GM11168 (cell line): Measurements from ENCODE around the gene UBE2F.
"Not testable (repeated sequence)": the region's sequence is repeated elsewhere in the genome, so short reads cannot be mapped to it uniquely, and the experiment has no call there.

Experiments
- in situ Hi-C: fragments of 300-500 bp; cut with MboI; formaldehyde crosslinking; loops from one replicate; pipeline ENCODE4 v1.12.0; 2022; ENCODE audit warnings: low sequenced_read_pairs; ENCODE audit not compliant: unreplicated experiment

Gene UBE2F

DNA sequence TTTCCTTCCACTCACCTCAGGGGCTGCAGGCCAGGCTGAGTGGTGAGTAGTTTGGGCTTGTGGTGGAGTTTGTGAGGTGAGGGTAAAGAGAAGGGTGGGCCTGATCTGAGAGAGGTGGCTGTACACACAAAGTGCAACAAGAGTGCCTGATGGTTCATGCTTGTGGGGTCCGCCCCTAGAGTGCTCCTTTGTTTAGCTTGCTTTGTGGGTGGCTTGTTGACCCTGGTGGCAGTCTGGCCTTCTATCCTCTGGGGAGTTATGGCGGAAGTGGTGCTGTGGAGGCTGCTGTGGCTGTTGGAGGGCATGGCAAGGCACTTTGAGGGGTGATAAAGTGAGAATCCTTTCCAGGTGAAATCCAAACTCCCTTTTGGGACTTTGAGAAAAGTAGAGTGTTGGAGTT, 10.6 kb downstream of the UBE2F start:
- in situ Hi-C loops: no loop called here

DNA sequence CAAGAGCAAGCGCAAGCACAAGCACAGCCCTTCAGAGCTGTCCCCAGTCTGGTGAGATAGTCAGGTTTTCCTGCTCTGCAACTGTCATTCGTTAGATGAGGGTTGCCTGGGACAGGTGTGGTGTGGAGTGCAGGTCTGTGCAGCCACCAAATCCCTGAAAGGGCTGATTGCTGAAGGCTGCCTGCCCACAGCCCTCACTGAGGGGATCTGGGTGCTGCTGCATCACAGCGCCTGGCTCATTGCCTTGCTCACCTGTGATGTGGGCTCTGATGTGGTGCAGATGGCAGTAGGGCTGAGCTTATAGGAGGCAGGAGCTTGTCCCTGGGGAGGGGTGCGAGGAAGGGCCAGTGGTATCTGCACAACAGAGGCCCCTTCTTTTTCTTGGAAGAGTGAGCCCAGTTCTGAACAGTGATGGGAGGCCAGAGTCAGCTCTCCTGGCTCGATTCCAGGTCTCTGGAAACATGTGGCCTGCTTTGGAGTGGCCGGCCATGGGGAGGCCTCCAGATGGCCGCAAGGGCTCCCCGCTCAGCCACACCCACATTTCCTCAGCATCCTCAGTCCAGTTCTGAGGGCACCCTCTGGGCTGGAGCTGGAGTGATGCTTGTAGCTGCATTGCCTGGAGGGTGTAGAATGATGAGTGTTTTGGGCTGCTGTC, 11.4 kb downstream of the UBE2F start:
- in situ Hi-C loops: no loop called here

DNA sequence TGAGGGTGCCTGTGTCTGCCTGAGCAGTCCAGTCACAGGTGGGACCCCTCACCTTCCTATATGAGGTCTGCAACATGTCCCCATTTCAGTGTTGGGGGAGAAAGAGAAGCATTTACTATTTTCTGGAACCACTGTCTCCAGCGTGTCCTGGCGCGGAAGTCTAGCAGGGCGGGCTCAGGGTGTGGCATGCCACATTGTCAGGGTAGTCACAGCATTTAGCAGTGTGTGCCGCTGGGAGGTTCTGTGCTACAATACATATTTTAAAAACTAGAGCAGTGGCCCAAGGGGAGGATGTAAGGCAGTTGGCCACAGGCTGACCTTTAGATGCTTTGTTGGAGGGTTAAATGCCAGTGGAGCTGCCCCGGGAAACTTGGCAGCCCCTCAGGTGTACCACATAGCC, 12.5 kb downstream of the UBE2F start:
- in situ Hi-C loops: no loop called here

DNA sequence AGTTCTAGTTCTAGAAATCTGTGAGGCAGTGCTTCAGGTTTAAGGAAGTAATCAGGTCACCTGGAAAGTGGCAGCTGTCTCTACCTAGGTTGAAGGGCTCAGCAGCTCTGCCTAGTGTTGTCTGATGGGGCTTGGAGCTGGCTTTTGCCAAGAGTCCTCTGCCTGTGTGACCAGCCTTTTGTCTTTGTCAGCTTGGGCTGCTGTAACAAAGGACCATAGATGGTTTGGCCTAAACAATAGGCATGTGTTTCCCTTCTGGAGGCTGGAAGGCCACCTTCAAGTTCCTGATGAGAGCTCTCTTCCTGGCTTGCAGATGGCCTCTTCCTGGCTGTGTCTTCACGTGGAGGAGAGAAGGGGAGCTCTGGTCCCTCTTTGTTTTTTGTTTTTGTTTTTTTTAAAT, 13.3 kb downstream of the UBE2F start:
- in situ Hi-C loops: no loop called here

DNA sequence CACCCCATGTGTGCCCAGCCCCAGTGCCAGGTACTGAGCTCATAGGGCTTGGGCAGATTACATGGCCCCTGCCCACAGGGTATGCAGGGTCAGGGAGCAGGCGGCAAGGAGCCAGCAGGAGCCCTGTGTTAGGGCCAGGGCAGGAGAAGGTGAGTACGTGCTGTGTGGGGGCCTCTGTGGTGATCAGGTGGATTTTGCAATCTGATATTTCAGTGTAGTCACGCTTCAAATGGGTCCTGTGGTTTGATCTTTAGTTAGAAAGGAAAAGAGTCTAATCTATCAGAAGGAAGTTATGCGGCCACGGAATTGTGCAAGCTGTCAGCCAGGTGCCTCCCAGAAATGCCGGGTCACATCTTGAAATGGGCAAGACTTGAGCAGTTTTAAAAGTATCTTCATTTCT, 13.9 kb downstream of the UBE2F start:
- in situ Hi-C loops: no loop called here

DNA sequence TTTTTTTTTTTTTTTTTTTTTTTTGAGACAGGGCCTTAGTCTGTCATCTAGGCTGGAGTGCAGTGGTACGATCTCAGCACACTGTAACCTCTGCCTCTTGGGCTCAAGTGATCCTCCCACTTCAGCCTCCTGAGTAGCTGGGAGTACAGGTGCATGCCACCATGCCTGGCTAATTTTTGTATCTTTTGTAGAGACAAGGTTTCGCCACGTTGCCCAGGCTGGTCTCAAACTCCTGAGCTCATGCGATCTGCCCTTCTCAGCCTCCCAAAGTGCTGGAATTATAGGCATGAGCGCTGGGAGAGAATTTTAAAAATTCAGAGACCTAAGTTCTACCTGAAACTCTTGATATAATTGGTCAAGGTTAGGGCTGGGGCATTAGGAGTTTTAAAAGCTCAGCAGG, 14.8 kb downstream of the UBE2F start:
- in situ Hi-C loops: not testable (repeated sequence)

DNA sequence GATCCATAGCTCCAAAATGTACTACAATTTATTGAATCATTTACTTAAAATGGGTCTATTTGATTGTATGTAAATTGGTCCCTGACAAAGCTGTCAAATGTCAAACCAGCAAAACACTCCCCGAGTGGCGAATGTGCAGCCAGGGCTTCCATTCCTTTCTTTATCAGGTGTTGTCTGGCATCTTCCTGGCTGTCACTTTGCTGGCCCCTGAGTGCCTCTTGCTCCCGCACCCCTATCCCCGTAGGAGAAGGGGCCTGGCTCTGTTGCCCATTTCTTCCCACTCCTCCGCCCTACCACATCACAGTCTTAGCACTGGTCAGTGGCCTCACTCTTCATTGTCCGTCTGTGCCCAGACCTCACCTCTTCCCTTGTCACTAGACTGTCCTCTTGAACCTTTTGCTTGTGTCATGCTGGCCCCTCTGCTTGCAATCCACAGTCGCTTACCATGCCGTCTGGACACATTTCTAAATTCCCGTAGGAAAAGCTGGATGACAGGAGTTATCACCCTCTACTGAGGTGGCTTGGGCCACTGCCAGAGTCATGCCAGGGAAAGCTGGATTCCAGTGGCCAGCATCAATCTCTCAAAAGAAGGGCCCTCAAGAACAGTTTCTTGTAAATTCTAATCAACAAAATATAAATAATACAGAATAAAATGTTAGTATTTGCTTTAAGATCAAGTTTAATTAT, 15.4 kb downstream of the UBE2F start:
- in situ Hi-C loops: no loop called here

DNA sequence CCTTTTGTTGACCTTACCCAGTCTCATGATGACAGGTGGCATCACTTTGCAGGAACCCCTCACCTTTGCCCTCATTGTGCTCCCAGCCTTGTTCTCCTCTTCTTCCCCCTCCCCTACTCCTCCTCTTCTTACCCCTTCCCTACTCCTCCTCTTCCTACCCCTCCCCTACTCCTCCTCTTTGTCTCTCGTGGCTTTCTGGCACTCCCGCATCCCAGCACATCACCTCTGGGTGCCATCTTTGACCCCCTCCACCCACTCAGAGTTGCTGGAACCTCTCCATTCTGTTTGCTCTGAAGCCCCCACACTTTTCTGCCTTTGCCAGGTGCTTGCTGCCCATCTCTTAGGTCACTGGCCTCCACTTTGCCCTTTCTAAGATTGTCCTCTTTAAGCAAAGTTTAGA, 17.1 kb downstream of the UBE2F start:
- in situ Hi-C loops: no loop called here

DNA sequence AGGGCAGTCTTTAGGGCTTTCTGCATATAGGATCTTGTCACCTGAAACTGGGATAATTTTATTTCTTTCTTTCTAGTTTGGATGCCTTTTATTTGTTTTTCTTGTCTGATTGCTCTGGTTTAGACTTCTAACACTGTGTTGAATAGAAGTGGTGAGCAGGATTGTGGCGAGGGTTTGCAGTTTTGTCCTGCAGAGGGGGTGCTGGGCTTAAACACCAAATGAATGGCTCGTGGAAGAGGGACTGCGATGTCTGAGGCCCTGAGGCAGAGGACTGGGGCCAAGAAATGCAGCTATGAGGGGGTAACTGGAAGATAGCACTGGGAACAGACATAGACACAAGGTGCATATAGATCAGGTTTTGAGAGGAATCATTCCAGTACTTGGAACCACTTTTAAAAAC, 20.5 kb downstream of the UBE2F start:
- in situ Hi-C loops: no loop called here

DNA sequence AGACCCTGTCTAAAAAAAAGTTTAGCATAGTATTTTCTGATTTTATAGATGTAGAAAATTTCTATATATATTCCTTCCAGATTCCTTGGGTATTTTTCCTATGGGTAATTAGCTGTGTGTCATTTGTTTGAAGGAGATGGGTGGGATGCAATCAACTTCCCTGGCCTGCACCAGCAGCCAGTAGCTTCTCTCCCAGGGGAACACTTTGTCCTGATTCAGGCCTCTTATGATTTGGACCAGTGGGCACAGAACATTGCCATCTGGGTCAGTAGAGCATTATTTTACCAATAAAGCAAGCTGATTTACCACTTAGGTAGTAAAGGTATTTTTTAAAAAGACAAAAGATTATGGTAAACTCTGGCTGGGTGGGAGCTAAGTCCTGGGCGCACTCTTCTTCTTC, 26.9 kb downstream of the UBE2F start:
- in situ Hi-C loops: no loop called here

DNA sequence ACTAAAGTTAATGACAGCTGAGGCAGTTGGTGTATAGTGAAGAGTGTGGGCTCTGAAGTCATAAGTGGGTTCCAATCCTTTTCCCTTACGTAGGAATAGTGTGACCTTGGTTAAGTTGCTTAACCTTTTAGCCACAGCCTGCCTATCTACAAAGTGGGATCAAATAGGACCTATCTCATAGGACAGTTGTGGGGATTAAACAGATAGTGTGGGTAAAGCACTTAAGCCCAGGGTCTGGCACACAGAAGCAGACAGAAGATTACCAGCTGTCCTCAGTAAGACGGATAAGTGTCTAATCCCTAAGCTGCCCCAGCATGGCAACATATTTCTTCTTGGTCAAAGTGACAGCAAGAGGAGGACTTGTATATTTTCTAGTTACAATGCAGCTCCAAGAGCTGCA, 28.2 kb downstream of the UBE2F start:
- in situ Hi-C loops: no loop called here

DNA sequence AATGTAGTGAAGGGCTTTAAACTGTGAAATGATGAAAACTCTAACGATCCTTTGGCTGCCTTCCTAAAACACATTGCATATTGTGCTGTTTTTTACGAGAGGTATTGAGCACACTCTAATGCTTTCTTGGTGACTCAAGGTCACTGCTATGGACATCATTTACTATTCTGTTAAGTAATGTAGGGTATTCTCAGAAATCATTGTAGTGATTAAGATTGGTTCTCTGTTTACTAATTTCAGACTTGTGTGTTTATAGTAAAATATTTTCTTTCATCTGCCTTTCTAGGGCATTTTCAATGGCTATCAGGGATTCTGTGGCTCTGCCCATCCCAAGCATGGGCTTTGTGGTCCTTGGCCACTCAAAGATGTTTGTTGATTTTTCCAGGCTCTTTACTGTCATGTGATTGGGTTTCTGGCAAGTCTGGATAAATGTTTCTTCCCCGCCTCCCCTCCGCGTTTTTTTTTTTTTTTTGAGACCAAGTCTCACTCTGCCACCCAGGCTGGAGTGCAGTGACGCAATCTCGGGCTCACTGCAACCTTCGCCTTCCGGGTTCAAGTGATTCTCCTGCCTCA, 29.3 kb downstream of the UBE2F start:
- in situ Hi-C loops: no loop called here

DNA sequence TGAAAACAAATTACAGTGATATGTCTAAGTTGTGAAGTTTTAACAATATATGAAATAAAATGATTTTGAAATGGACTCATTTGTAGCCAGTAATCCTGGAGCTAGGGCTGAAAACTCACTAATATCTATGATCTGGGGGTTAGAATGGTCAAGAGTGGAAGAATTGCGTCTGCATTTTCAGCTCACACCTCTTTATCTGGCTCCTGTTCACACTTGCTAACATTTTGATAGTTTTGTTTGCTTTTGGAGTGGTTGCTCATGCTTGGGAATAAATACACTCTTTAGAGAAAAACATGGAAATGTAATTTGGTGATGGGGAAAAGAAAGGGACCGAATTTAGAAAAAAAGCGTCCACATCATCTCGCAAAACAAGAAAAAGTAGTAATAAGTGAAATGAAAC, 30.7 kb downstream of the UBE2F start:
- in situ Hi-C loops: no loop called here

DNA sequence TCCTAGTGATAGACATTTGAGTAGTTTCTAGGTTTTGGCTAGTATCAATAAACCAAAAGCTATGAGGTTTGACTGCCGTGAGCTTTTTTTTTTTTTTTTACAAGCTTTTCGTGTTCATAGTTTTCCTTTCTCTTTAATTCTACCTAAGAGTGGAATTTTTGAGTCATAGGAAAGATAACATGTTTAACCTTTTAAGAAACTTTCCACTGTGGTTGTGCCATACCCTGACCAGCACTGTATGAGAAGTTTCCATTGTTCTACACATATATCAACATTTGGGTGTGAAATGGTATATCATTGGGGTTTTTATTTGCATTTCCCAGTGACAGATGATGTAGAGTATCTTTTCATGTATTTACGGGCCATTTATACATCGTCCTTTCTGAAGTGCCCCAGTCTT, 31.7 kb downstream of the UBE2F start:
- in situ Hi-C loops: no loop called here

DNA sequence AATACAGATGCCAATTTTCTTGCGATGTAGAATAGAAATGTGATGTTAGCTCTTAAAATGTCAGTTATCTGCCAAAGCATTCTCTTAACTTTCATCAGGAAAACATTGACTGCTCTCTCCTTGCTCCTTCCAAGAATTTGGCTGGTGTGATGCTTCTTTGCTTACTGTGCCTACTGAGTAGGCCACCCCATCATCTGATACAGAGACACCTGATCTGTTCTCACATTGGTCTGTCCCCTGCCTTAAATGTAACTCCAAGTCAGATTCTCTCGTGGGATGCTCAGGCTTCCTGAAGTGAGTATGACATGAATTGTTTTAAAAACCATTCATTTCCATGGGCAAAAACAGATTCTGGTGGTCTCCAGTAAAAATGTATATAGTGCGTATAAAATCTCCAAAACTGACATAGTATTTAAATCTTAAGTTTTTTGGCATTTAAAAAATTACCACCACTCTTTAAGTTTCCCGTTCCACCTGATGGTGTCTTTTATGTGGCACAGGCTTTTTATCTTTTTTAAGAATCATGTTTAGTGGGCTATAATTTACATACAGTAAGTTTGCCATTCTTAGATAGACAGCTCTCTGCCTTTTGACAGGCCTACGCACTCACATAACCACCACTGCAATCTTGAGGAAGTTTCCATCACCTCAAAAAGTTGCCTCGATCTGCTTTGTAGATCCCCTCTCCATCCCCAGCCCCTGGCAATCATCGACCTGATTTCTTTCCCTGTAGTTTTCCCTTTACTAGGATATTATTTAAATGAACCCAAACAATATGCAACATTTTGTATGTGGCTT, 36.6 kb downstream of the UBE2F start:
- in situ Hi-C loops: no loop called here

DNA sequence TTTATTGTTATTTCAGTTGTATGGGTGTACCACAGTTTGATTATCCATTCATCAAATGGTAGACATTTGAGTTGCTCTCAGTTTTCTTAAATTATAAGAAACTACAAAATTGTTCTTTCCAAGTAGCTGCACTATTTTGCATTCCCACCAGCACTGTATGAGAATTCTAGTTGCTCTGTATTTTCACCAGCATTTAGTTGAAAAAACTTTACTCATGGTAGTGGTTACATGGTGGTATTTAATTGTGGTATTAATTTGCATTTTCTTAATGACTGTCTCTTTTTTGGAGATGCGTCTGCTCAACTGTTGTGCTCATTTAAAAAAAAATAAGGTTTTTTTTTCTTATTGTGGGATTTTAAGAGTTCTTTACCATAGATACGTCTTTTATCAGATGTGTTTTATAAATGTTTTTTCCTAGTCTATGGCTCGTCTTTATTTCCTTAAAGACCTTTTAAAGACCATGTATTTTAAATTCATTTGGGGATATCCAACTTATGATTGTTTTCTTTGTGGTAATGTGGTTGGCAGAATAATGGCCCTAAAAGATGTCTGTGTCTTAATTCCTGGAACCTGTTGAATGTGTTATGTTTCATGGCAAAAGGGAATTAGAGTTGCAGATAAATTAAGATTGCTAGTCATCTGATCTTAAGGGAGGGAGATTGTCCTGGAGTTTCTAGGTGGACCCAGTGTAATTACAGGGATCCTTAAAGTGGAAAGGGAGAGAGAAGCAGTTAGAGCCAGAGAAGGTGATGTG, 37.4 kb downstream of the UBE2F start:
- in situ Hi-C loops: no loop called here

DNA sequence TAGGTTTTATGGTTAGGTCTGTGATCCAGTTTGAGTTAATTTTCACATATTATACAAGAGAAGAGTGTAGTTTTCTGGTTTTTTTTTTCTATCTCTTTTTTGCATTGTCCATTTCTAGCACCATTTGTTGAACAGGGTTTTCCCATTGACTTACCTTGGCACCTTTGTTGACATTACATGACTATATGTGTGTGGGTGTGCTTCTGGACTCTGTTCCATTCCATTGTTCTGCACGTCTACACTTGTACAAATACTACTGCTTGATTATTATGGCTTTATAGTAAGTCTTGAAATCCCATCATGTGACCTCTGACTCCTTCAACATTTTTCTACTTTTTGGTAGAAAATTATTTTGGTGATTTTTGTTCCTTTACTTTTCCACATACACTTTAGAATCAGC, 38.7 kb downstream of the UBE2F start:
- in situ Hi-C loops: no loop called here

DNA sequence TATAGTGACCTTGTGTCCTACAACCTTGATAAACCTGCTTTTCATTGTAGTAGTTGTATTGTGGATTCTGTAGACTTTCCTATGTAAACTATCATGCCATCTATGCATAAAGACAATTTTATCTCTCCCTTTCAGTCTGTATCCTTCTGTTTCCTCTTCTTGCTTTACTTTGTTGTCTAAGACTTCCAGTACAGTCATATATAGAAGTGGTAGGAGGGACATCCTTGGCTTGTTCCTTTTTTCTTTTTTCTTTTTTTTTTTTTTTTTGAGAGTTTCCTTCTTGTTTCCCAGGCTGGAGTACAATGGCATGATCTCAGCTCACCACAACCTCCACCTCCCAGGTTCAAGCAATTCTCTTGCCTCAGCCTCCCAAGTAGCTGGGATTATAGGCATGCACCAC, 39.7 kb downstream of the UBE2F start:
- in situ Hi-C loops: no loop called here

DNA sequence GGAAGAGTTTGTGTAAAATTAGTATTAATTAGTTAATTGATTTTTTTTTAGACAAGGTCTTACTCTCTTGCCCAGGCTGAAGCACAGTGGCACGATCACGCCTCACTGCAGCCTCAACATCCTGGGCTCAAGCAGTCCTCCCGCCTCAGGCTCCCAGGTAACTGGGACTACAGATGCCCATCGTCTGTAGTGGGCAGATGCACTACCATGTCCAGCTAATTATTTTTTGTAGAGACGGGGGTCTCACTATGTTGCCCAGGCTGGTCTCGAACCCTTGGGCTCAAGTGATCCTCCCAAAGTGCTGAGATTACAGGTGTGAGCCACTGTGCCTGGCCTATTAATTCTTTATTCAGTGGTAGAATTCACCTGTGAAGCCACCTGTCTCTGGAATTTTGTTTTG, 41.1 kb downstream of the UBE2F start:
- in situ Hi-C loops: no loop called here

DNA sequence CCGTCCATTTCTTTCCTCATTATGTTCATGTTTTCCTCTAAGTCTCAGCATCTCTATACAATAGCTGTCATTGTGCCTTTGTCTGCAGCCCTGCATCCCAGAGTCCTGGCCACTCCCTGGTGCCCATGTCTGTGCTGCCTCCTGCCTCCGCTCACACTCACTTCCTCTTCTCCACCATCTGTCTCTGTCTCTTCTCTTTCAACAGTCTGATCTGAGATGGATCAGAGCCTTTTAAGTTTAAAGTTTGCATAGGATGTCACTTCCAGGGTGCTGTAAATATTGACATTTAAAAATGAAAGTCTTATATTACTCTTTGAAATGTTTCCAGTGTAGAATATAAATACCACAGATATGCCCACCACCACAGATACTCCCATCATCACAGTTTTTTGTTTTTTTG, 42.7 kb downstream of the UBE2F start:
- in situ Hi-C loops: no loop called here

DNA sequence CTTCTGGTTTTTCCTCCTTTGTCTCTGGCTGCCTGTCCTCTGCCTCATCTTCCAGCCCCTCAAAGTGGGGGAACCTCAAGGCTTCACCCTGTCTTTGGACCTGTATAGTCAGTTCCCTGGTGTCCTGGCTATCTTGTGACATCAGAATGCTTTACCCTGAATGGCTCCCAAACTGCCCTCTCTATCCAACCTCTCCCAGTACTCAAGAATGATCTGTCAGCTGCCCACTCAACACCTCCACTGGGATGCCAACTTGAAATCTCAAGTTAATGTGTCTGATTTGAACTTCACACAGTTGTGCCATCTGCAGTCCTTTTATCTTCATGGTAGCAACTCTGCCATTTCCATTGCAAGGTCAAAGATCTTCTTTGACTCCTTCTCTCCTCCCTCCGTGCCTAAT, 43.8 kb downstream of the UBE2F start:
- in situ Hi-C loops: no loop called here
